Epithelial cell of esophagus (primary cell): ENCODE results near the gene TLNRD1.
A peak's percentile ranks its signal among the peaks of the same experiment; 100 is the strongest.

Experiments used
- DNase-seq: peaks from one replicate; pipeline ENCODE4 v3.0.0; 2010; ENCODE audit warnings: low read depth
- H3K4me3 ChIP-seq: 2 replicates; pipeline ENCODE4 v1.5.1; 2011; ENCODE audit warnings: mild to moderate bottlenecking, low read length, control low read depth
- CTCF ChIP-seq: IDR thresholded peaks from 2 replicates; pipeline ENCODE4 v1.5.1; 2011; ENCODE audit warnings: low read depth, mild to moderate bottlenecking, low read length, control low read depth, inconsistent platforms; ENCODE audit not compliant: insufficient read depth; ENCODE audit errors: missing control alignments

The TLNRD1 gene

GRCh38 chr15:81021321-81021720, 20.6 kb downstream of the TLNRD1 start:
- H3K4me3 ChIP-seq, result no peak overlapping the region
- DNase-seq, result no peak
- TF ChIP-seq CTCF, result no peak

GRCh38 chr15:81023483-81024264, 23.0 kb downstream of the TLNRD1 start:
- TF ChIP-seq CTCF, result no peak
- H3K4me3 ChIP-seq, result no peak overlapping the region
- peak; percentile 24 for DNase-seq

- no peak overlapping the region for H3K4me3 ChIP-seq
- no peak for DNase-seq
- no peak for TF ChIP-seq CTCF
Observed at GRCh38 chr15:81024265-81024872, 23.6 kb downstream of the TLNRD1 start.

- TF ChIP-seq CTCF, result no peak
- DNase-seq, result no peak
Observed at GRCh38 chr15:81024936-81025335, 24.2 kb downstream of the TLNRD1 start.

GRCh38 chr15:81025721-81026370, 25.1 kb downstream of the TLNRD1 start:
- no peak for TF ChIP-seq CTCF
- no peak overlapping the region for H3K4me3 ChIP-seq

More at GRCh38 chr15:81024936-81025335, 24.2 kb downstream of the TLNRD1 start:
- H3K4me3 ChIP-seq, result no peak overlapping the region

GRCh38 chr15:81026836-81027599, 26.3 kb downstream of the TLNRD1 start:
- TF ChIP-seq CTCF, result no peak

More at GRCh38 chr15:81025721-81026370, 25.1 kb downstream of the TLNRD1 start:
- no peak for DNase-seq

More at GRCh38 chr15:81026836-81027599, 26.3 kb downstream of the TLNRD1 start:
- no peak overlapping the region for H3K4me3 ChIP-seq
- DNase-seq, result no peak
